Stimulated activated naive CD8-positive, alpha-beta T cell treated with anti-CD3 and anti-CD28 coated beads, Interleukin-15, amount 100 ng/mL, for 72 hours (primary cell): ENCODE data around the gene PSMD2.
A peak's percentile ranks its signal among the peaks of the same experiment; 100 is the strongest.

Experiments
- ATAC-seq: fragments of 150-1000 bp; cut with Tn5 transposase; 2 replicates; pipeline ENCODE4 v1.10.0; 2021; ENCODE audit warnings: mild to moderate bottlenecking, moderate library complexity
- DNase-seq, 2 donors: peaks; one replicate each; pipeline ENCODE4 v3.0.0; 2021 to 2022
- H3K27ac Mint-ChIP-seq, 2 donors: one replicate each; pipeline ENCODE4 v1.8.0; 2022; ENCODE audit warnings: mild to moderate bottlenecking in 2 of 2, mixed read lengths in 2 of 2, moderate library complexity in 2 of 2
- H3K27me3 Mint-ChIP-seq: one replicate; pipeline ENCODE4 v1.8.0; 2022; ENCODE audit warnings: mixed read lengths
- H3K4me1 Mint-ChIP-seq: one replicate; pipeline ENCODE4 v1.8.0; 2022; ENCODE audit warnings: mild to moderate bottlenecking, mixed read lengths
- H3K4me3 Mint-ChIP-seq, 2 donors: one replicate each; pipeline ENCODE4 v1.8.0; 2022; ENCODE audit warnings: mild to moderate bottlenecking in 2 of 2, mixed read lengths in 2 of 2, moderate library complexity in 1 of 2
- H3K9me3 Mint-ChIP-seq, 2 donors: one replicate each; pipeline ENCODE4 v1.8.0; 2022; ENCODE audit warnings: mixed read lengths in 2 of 2

PSMD2 gene

DNA sequence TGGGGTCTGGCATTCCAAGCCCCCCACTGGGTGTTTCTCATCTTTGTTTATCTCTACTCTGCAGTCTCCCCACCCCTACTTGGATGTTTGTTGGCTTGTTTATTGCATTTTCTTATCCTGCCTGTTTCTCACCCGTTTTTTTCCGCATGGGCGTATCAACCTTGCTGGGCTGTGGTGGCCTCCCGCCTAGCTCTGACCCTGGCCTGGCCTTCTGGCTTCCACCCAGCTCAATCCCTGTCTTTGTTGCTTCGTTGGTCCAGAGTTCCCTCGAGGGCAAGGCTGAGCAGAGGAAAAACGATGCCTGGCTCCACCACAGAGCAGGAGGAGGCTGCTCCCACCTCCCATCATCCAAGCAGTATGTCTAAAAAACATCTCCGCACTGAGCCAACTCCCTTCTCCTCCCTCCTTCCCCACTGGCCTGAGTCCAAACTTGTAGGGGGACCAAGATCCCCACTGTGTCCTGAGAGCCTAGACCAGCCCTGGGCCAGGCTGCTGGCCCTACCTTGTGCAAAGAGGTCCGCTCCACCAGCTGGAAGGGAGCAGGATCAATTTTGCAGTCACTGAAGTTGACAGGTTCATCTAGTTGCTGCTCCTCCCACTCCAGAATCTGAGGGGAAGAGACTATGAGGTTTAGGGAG is 52.6 kb downstream of the PSMD2 start:
- Mint-ChIP-seq H3K9me3 (no peaks in the 10 kb centered on the region), H3K4me3 (no peak overlapping the region), H3K4me1 (peaks cover 13% of the 10 kb centered on the region), H3K27ac (no peak overlapping the region), H3K27me3 (no peaks in the 10 kb centered on the region)
- ATAC-seq (no peak), DNase-seq (no peak)

DNA sequence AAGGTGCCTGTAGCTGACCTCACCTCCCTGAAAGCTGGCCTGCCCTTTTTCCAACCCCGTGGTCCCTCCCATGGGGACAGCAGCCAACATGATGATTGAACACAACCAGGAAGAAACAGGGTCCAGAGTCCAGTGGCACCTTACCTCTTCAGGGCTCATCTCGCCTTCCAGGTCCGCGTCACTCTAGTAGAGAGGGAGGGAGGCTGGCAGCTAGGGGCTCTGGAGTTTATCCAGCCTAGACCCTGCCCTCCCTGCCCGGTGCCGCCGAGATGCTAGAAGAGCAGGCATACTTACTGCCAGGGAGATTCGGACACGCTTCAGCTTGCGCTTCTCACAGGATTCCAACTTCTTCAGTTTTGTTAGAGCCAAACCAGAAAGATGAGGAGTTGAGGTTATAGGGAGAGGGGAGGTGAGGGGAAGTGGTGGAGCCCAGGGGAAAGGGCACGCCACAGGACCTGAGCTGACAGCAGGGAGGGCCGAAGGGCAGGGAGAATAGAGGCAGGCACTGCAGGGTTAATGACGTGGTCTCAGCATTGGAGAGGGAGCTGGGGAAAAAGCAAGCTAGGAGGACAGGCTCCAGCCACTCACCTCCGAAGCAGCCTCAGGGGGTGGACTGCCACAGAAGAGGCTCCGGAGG is 53.2 kb downstream of the PSMD2 start:
- no peak overlapping the region for H3K4me3 Mint-ChIP-seq
- H3K4me1 Mint-ChIP-seq: peaks cover 13% of the 10 kb centered on the region
- no peaks in the 10 kb centered on the region for H3K27me3 Mint-ChIP-seq
- no peak for ATAC-seq
- DNase-seq: no peak
- H3K27ac Mint-ChIP-seq: no peak overlapping the region
- no peaks in the 10 kb centered on the region for H3K9me3 Mint-ChIP-seq

DNA sequence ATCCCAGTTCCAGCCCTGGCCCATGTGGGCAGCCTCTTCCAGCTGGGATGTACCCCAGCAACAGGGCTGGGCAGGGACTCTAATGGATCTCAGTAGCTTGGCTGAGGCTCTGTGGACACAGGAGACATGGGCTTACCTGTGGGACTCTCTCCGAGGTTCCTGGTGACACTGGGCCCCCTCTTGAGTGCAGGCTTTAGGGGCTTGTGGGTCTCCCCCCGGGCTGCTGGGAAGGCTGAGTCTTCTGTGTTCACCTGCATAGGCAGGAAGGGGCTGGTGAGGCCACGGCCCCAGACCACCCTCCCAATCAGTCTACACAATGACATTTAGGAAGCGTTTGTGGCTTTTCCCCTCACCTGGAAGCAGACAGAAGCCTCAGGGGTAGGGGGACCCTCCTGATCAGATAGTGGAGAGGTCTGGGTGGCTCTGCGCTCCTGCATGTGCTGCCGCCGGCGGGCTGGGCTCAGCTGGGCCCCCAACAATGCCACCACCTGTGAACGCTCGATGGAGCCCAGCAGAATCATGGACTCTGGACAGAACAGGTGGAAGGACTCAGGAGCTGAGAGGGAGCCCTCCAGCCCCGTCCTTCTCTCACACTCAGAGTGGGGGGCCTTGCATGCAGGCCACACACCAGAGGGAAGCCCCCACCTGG is 54.0 kb downstream of the PSMD2 start:
- H3K4me1 Mint-ChIP-seq: peaks cover 13% of the 10 kb centered on the region
- no peaks in the 10 kb centered on the region for H3K27me3 Mint-ChIP-seq
- H3K27ac Mint-ChIP-seq: no peak overlapping the region
- ATAC-seq (no peak), DNase-seq (no peak)
- H3K9me3 Mint-ChIP-seq: no peaks in the 10 kb centered on the region
- no peak overlapping the region for H3K4me3 Mint-ChIP-seq

GRCh38 chr3:184353546-184353941 is 54.5 kb downstream of the PSMD2 start:
- Mint-ChIP-seq H3K9me3 (no peaks in the 10 kb centered on the region), H3K4me3 (no peak overlapping the region), H3K27me3 (no peaks in the 10 kb centered on the region), H3K27ac (peak overlapping the region in 1 of 2 donors; percentile 63), H3K4me1 (peaks cover 13% of the 10 kb centered on the region)
- ATAC-seq (no peak), DNase-seq (no peak)

GRCh38 chr3:184354121-184354728 is 55.2 kb downstream of the PSMD2 start:
- H3K4me1 Mint-ChIP-seq: peaks cover 16% of the 10 kb centered on the region
- peak overlapping the region in 1 of 2 donors; percentile 63 for H3K27ac Mint-ChIP-seq
- no peak overlapping the region for H3K4me3 Mint-ChIP-seq
- no peaks in the 10 kb centered on the region for H3K27me3 Mint-ChIP-seq
- DNase-seq: peak; percentile 51 to 61
- no peaks in the 10 kb centered on the region for H3K9me3 Mint-ChIP-seq
- ATAC-seq: peak; percentile 78

- no peaks in the 10 kb centered on the region for H3K27me3 Mint-ChIP-seq
- H3K4me1 Mint-ChIP-seq: peaks cover 21% of the 10 kb centered on the region
- no peaks in the 10 kb centered on the region for H3K9me3 Mint-ChIP-seq
- H3K27ac Mint-ChIP-seq: no peak overlapping the region
- no peak overlapping the region for H3K4me3 Mint-ChIP-seq
- DNase-seq (no peak), ATAC-seq (peak; percentile 15)
Measured at GRCh38 chr3:184354754-184355153, 55.7 kb downstream of the PSMD2 start.

DNA sequence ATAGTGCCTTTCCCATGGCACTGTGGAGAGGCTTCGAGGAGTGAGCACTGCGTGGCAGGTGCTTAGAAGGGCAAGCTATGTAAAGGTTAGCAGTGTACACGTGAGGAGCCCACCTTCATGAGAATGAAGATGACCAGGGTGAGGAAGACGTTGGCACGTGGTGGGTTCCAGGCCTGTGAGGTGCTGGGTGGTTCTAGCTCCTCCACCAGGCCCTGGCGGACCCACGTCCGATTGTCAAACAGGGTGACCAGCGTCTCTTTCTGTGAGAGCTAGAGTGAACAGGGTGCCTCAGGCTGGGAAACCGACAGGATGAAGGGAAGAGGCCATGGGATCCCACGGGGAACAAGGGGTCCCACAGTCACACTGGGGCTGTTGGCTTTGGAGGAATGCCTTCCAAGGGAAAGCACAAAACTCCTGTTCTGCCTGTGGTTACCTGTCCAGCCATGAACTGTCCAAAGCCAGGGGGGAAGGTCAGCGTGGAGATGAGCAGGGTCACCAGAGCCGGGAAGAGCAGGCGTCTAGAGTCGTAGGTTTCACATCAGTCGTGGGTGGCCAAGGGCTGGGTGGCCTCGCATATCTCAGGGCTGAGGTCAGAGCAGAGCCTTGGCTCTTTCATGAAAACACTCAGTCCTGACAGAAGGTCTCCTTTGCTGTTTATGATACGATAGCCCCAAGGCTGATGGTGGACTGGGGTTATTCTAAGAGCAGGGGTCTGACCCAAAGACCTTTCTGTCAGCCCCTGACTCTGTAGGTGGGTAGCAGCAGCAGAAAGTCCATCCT is 56.4 kb downstream of the PSMD2 start:
- Mint-ChIP-seq H3K9me3 (no peaks in the 10 kb centered on the region), H3K27ac (no peak overlapping the region), H3K4me1 (peaks cover 28% of the 10 kb centered on the region), H3K4me3 (no peak overlapping the region), H3K27me3 (no peaks in the 10 kb centered on the region)
- DNase-seq (no peak), ATAC-seq (no peak)

- no peaks in the 10 kb centered on the region for H3K9me3 Mint-ChIP-seq
- peaks cover 36% of the 10 kb centered on the region for H3K4me1 Mint-ChIP-seq
- H3K27ac Mint-ChIP-seq: no peak overlapping the region
- ATAC-seq (no peak), DNase-seq (no peak)
- H3K4me3 Mint-ChIP-seq: no peak overlapping the region
- H3K27me3 Mint-ChIP-seq: no peaks in the 10 kb centered on the region
Measured at GRCh38 chr3:184357248-184358123, 58.4 kb downstream of the PSMD2 start.

DNA sequence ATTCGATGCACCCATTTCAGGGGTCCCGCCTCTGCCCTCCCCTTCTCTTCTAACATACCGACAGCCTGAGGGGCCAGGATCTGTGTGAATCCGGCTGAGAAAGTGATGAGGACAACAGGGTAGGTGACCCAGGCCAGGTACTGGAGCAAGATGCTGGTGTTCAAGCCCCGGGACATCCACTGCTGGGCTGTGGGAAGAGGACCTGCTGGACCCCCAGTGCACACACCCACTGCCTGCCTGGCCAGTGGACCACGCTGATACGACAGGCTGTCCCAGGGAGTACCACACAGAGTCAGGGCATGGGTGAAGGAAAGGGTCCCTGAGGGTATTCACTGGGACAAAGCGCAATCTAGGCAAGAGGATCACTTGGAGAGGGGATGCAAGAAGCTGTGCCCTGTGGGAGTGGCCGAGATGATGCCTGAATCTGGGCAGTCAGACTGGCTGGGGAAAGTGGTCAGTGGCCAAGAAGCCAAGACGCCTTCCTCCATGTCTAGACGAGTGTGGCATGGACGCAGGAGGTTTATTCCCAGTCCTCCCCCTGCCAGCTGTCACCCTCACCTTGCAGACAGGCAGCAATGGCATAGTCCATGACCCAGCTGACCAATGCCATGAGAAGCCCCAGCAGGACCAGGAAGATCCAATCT is 59.2 kb downstream of the PSMD2 start:
- Mint-ChIP-seq H3K9me3 (no peaks in the 10 kb centered on the region), H3K4me3 (no peak overlapping the region), H3K4me1 (peaks cover 36% of the 10 kb centered on the region), H3K27me3 (no peaks in the 10 kb centered on the region), H3K27ac (no peak overlapping the region)
- ATAC-seq: no peak
- DNase-seq: no peak
